HG03280 (cell line): ENCODE data around the gene TMEM187.

Experiments
- ATAC-seq: cut with Tn5 transposase; IDR thresholded peaks from one replicate; pipeline ENCODE4 v1.9.1; 2021; ENCODE audit warnings: mild to moderate bottlenecking, moderate library complexity; ENCODE audit not compliant: unreplicated experiment

TMEM187 gene

GRCh38 chrX:154018518-154019060 is 46.0 kb downstream of the TMEM187 start:
- ATAC-seq = no peak

- no peak for ATAC-seq
Measured at GRCh38 chrX:154019061-154019621, 46.6 kb downstream of the TMEM187 start.

- peak; percentile 67 for ATAC-seq
Measured at GRCh38 chrX:154019633-154020528, 47.3 kb downstream of the TMEM187 start, which contains the start of gene IRAK1. TSS of gene IRAK1 (minus strand) at chrX:154019902. CDS start at chrX:154019812, 90 bp downstream.

- no peak for ATAC-seq
Measured at GRCh38 chrX:154020536-154021115, 48.1 kb downstream of the TMEM187 start.

GRCh38 chrX:154021131-154021611 is 48.6 kb downstream of the TMEM187 start:
- ATAC-seq = no peak

GRCh38 chrX:154022108-154022507 is 49.6 kb downstream of the TMEM187 start:
- no peak for ATAC-seq

- no peak for ATAC-seq
Measured at GRCh38 chrX:154023276-154024000, 50.9 kb downstream of the TMEM187 start.

GRCh38 chrX:154024271-154024670 is 51.7 kb downstream of the TMEM187 start:
- no peak for ATAC-seq

- no peak for ATAC-seq
Measured at GRCh38 chrX:154025230-154025629, 52.7 kb downstream of the TMEM187 start.

- ATAC-seq = no peak
Measured at GRCh38 chrX:154026136-154027021, 53.8 kb downstream of the TMEM187 start.

GRCh38 chrX:154027022-154027402 is 54.5 kb downstream of the TMEM187 start:
- ATAC-seq = no peak

GRCh38 chrX:154027986-154028385 is 55.4 kb downstream of the TMEM187 start:
- no peak for ATAC-seq

- no peak for ATAC-seq
Measured at GRCh38 chrX:154028502-154029184, 56.1 kb downstream of the TMEM187 start.

- ATAC-seq = no peak
Measured at GRCh38 chrX:154029439-154029838, 56.9 kb downstream of the TMEM187 start.

GRCh38 chrX:154030266-154030665 is 57.7 kb downstream of the TMEM187 start:
- no peak for ATAC-seq

- no peak for ATAC-seq
Measured at GRCh38 chrX:154030715-154031305, 58.3 kb downstream of the TMEM187 start.

GRCh38 chrX:154032160-154032559 is 59.6 kb downstream of the TMEM187 start:
- no peak for ATAC-seq

GRCh38 chrX:154032653-154033052 is 60.1 kb downstream of the TMEM187 start:
- no peak for ATAC-seq
